GM18505 (cell line): ENCODE data around the gene PIGH.

ENCODE experiments used
- ATAC-seq: cut with Tn5 transposase; IDR thresholded peaks from one replicate; pipeline ENCODE4 v1.9.1; 2021; ENCODE audit not compliant: unreplicated experiment
- POLR2A ChIP-seq: IDR thresholded peaks from 4 replicates; pipeline ENCODE4 v1.6.1; 2011; ENCODE audit warnings: borderline replicate concordance; ENCODE audit not compliant: insufficient read depth, insufficient read length; ENCODE audit errors: extremely low read depth

PIGH gene

DNA sequence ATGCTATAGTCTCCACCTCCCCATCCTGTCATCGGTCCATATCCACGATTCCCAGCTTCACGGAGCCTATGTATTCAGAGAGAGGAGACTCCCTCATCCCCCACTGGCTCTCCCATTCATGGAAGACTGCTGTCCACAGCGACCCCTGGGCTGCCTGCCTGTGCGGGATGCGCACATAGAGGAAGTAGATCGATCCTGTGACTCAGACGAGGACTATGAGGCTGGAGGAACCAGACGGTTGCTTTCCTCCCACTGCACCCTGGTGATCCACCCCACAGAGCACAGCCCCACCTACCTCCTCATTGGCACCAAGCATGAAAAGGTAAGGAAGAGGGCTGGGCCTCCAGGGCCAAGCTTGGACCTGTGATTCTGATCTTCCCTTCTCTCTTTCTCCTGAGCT, 24.4 kb downstream of the PIGH start:
- ATAC-seq: no peak
- no peak for TF ChIP-seq POLR2A

- no peak for TF ChIP-seq POLR2A
Measured at GRCh38 chr14:67574806-67575205, 25.3 kb downstream of the PIGH start.

DNA sequence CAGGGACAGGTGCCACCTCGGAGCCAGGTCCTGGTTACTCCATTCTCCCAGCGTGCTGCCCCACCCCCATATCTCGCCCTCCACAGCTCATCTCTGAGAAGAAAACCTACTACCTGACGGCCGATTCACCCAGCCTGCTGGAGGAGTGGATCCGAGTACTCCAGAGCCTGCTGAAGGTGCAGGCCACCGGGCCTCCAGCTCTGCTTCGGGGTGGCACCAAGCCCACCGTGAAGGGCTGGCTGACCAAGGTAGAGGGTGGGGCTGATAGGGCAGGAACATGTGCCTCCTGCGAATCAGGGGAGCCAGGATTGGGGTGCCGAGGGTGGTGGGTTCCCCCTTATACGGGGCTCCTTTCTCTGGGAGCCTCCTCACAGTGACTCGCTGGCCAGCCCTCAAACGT, 25.9 kb downstream of the PIGH start:
- no peak for TF ChIP-seq POLR2A
- ATAC-seq: no peak

More at GRCh38 chr14:67574806-67575205, 25.3 kb downstream of the PIGH start:
- no peak for ATAC-seq

DNA sequence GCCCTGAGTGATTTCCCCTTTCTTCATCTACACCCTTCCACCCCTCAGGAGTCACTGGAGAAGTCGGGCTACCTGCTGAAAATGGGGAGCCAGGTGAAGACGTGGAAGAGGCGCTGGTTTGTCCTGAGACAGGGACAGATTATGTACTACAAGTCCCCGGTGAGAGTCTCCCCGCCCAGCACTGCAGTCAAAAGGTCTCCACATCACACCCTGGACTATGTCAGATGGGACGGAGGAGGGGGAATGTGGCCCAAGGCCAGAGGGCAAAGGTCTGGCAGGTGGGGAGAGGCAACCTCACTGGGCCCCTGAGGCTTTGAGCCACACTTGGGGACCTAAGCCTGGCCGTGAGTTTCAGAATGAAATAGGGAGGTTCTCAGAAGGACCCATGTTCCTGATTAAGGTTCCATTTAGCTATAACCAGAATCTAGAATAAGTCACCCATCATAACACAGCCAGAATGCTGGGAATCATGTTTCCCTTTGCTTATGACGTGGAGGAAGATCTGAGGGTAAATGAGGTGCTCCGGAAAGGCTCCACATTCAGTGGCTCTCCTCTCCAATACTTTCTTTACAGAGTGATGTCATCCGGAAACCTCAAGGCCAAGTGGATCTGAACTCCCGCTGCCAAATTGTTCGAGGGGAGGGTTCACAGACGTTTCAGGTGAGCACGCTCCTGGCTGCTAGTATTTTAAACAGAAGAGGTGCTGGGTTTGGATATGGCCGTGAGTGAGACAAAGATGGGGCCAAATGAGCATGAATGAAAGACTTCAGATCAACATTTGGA, 26.6 kb downstream of the PIGH start:
- no peak for ATAC-seq
- TF ChIP-seq POLR2A: no peak

GRCh38 chr14:67572608-67573007, 27.5 kb downstream of the PIGH start:
- no peak for ATAC-seq
- TF ChIP-seq POLR2A: no peak

DNA sequence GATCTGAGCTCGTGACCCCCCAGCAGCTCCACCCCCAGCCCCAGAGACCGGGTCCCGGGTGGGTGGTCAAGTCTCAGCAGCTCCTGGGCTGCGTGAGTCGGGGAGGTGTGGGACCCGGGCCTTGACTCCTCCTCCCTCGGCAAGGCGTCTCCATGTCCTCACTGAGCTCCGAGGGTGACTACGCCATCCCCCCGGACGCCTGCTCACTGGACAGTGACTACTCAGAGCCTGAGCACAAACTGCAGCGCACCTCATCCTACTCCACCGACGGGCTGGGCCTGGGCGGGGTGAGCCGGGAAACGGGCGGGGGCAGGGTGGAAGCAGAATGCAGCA, 28.1 kb downstream of the PIGH start:
- no peak for ATAC-seq
- TF ChIP-seq POLR2A: no peak

GRCh38 chr14:67571275-67571990, 28.6 kb downstream of the PIGH start:
- no peak for TF ChIP-seq POLR2A
- no peak for ATAC-seq

- no peak for TF ChIP-seq POLR2A
- ATAC-seq: no peak
Measured at GRCh38 chr14:67570453-67570852, 29.6 kb downstream of the PIGH start.

- TF ChIP-seq POLR2A: no peak
Measured at GRCh38 chr14:67569651-67570290, 30.3 kb downstream of the PIGH start.

DNA sequence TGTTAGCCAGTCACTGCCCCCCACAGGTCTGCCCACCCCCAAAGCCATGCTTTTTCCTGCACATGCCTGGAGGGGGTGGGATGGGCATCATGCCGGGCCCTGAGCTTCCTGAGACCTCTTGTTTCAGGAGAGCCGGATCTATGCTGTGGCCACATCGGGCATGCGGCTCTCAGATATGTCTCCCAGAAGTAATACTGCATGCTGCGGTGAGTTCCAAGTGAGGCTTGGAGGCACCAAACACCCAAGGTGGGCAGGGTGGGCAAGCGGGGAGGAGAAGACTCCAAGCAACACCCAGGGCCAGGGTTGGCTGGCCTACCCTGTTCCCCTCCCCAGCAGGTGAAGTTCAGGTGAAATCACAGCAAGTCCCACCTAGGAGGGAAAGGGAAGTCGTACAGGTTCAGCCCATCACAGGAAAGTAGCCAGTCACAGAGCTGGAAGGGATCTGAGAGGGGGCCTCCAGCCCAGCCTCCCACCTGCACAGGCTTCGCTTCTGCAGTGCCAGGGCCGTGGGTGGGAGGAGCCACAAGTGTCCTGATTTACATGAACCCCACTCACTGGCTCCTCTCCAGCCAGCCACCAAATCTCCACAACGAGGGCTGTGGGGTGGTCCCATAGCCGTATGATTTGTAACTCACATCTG, 30.9 kb downstream of the PIGH start:
- no peak for TF ChIP-seq POLR2A
- no peak for ATAC-seq

More at GRCh38 chr14:67569651-67570290, 30.3 kb downstream of the PIGH start:
- ATAC-seq: no peak

DNA sequence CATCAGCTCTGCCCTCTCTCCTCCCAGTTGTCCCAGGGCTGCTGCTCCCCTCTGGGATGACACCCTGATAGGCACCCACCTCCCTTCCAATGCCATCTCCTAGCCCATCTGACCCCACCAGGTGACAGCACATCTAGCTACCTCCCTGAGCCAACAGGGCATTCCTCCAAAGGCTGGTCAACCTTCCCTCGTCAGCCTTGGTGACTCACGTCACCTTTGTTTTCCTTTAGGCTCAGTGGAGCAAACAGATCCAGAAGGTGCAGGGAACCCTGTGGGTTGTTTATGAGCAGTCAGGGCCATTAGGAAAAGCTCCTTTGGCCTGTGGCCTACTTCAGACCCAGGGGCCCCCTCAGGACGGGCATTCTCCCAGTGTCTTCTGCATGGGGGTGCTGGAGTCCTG, 32.4 kb downstream of the PIGH start:
- no peak for TF ChIP-seq POLR2A
- ATAC-seq: no peak

- TF ChIP-seq POLR2A: no peak
- ATAC-seq: no peak
Measured at GRCh38 chr14:67566908-67567307, 33.2 kb downstream of the PIGH start.

DNA sequence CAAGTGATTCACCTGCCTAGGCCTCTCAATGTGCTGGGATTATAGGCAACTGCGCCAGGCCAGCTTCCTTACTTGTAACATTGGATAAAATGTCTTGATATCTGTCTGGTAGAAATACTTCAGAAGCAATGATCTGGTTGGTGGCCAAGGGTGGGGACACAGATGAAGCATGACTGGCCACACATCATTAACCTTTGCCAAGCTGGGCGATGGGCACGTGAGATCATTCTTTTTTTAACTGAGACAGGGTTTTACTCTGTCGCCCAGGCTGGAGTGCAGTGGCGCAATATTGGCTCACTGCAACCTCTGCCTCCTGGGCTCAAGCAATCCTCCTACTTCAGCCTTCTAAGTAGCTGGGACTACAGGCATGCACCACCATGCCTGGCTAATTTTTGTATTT, 35.8 kb downstream of the PIGH start:
- no peak for ATAC-seq
- TF ChIP-seq POLR2A: no peak

- no peak for ATAC-seq
- TF ChIP-seq POLR2A: no peak
Measured at GRCh38 chr14:67562776-67563150, 37.3 kb downstream of the PIGH start.

DNA sequence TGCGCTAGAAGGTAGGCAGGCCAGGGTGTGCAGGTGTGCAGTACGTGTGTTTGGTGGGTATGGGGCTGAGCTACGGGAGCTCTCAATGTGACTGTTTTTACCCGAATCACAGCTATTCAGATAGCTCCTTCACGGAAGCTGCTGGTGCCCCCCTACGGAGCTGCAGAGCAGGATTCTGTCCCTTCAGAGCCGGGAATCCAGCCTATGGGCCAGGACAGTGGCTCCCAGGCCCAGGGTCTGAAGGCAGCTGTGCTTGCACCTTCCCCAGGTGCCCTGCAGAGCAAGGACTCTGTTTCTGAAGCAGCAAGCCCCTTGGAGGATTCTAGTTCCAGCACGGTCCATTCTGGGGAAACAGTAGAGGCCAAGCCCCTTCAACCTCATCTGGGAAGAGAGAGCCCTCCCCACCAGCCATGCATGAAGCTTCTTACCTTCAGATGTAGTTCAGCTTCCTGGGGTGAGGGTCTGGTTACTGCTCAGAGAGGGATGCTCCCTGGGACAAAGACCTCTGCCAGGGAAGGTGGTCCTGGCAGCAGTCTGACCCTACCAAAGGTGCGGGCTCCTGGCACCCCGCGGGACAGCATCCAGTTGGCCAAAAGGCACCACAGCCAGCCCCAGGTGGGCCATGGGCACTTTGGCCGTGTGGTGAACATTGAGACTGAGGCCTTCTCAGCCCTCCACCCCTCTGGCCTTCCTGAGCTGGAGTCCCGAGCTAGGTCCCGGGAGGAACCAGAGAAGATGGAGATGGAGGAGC, 37.9 kb downstream of the PIGH start:
- ATAC-seq: no peak
- TF ChIP-seq POLR2A: no peak
